HepG2 (cell line): Measurements from ENCODE around the gene DAG1. TPM values are rescaled to one million over a fixed set of nuclear protein-coding genes. Genes with fewer than 3 reads are reported as not detected.

ENCODE experiments used
- ARNT2 ChIP-seq: sonication (generic); formaldehyde crosslinking; IDR thresholded peaks from 2 replicates; pipeline ENCODE4 v1.8.0; 2022; ENCODE audit warnings: mild to moderate bottlenecking, low read depth, missing genetic modification reagents, moderate library complexity
- CSRNP1 ChIP-seq: sonication (generic); formaldehyde crosslinking; IDR thresholded peaks from 2 replicates; pipeline ENCODE4 v1.8.1; 2023; ENCODE audit warnings: mild to moderate bottlenecking, missing genetic modification reagents
- DNMT1 ChIP-seq: sonication (generic); formaldehyde crosslinking; IDR thresholded peaks from 2 replicates; pipeline ENCODE4 v1.5.1; 2020; ENCODE audit warnings: mild to moderate bottlenecking, missing genetic modification reagents
- GABPA ChIP-seq, 2 experiments: IDR thresholded peaks; 2 replicates each; pipeline ENCODE4 v1.6.1; 2011 to 2016; ENCODE audit warnings: low read depth in 2 of 2, low read length in 1 of 2, missing biosample characterization in 1 of 2, missing genetic modification characterization in 1 of 2
- KAT7 ChIP-seq: IDR thresholded peaks from 2 replicates; pipeline ENCODE4 v1.6.1; 2018; ENCODE audit warnings: borderline replicate concordance, missing compliant biosample characterization
- NFE2L1 ChIP-seq: sonication (generic); formaldehyde crosslinking; IDR thresholded peaks from 2 replicates; pipeline ENCODE4 v1.4.0; 2020; ENCODE audit warnings: missing genetic modification reagents, mild to moderate bottlenecking, borderline replicate concordance
- RFXANK ChIP-seq: IDR thresholded peaks from 2 replicates; pipeline ENCODE4 v1.6.1; 2016
- TBP ChIP-seq: sonication (generic); formaldehyde crosslinking; IDR thresholded peaks from 2 replicates; pipeline ENCODE4 v1.5.0; 2020; ENCODE audit warnings: missing genetic modification reagents
- TCF7 ChIP-seq: sonication (generic); IDR thresholded peaks from 2 replicates; pipeline ENCODE4 v1.6.1; 2016; ENCODE audit warnings: antibody characterized with exemption, low read depth
- XRCC5 ChIP-seq: fragments of 200-400 bp; formaldehyde crosslinking; optimal IDR thresholded peaks from 2 replicates; pipeline ENCODE3; 2017; ENCODE audit warnings: mild to moderate bottlenecking, low read length
- ZNF251 ChIP-seq: sonication (generic); formaldehyde crosslinking; IDR thresholded peaks from 2 replicates; pipeline ENCODE4 v1.9.0; 2021; ENCODE audit warnings: mild to moderate bottlenecking, missing genetic modification reagents
- ZNF441 ChIP-seq: sonication (generic); formaldehyde crosslinking; IDR thresholded peaks from 2 replicates; pipeline ENCODE4 v1.7.0; 2021; ENCODE audit warnings: missing genetic modification reagents, borderline replicate concordance
- ZNF776 ChIP-seq: sonication (generic); formaldehyde crosslinking; IDR thresholded peaks from 2 replicates; pipeline ENCODE4 v1.4.0; 2020; ENCODE audit warnings: mild to moderate bottlenecking, missing genetic modification reagents
- ZNF800 ChIP-seq: sonication (generic); formaldehyde crosslinking; IDR thresholded peaks from 2 replicates; pipeline ENCODE4 v1.4.0; 2020; ENCODE audit warnings: missing genetic modification reagents
- ZUFSP ChIP-seq: sonication (generic); formaldehyde crosslinking; IDR thresholded peaks from 2 replicates; pipeline ENCODE4 v1.9.0; 2021; ENCODE audit warnings: missing genetic modification reagents, mild to moderate bottlenecking, borderline replicate concordance
- polyA plus RNA-seq, 8 experiments: library from polyadenylated mRNA; depleted of rRNA in 3 of 8; stranded (reverse) in 7 of 8; unstranded in 1 of 8; fragments of >200 nt; fragmentation: Illumina TruSeq in 4 of 8; extraction: Trizol in 4 of 8; gene quantifications; 2 replicates each; pipeline versions ENCODE4 v1.2.1 to v1.2.3, GENCODE V29; 2011 to 2016; ENCODE audit warnings: low read depth in 4 of 8, missing spikeins in 1 of 8, mixed read lengths in 1 of 8; ENCODE audit not compliant: insufficient read depth in 1 of 8
- total RNA-seq, 5 experiments: library from RNA; depleted of rRNA; stranded (reverse); fragments of >200 nt; fragmentation: Illumina TruSeq; extraction: Trizol; gene quantifications; 2 replicates each; pipeline ENCODE4 v1.2.3, GENCODE V29; 2016; ENCODE audit warnings: low read depth in 1 of 5
- TF ChIP-seq, protein P1 (sequence below): sonication (generic); formaldehyde crosslinking; conservative IDR thresholded peaks from 2 replicates; pipeline ENCODE4 v1.8.1; 2023; ENCODE audit warnings: missing genetic modification reagents
- TF ChIP-seq, protein P2 (sequence below): sonication (generic); formaldehyde crosslinking; IDR thresholded peaks from 2 replicates; pipeline ENCODE4 v1.5.1; 2020; ENCODE audit warnings: missing genetic modification reagents, mild to moderate bottlenecking, borderline replicate concordance
- TF ChIP-seq, protein P3 (sequence below): sonication (generic); formaldehyde crosslinking; IDR thresholded peaks from 2 replicates; pipeline ENCODE4 v1.8.0; 2022; ENCODE audit warnings: mild to moderate bottlenecking, missing genetic modification reagents; ENCODE audit not compliant: insufficient replicate concordance

The DAG1 gene
- total and polyA plus RNA-seq, 2 of the 13 experiments (the other 11 are each of a cell fraction or from before 2014, with no cell fraction given), result 47.3 to 50.4 TPM

GRCh38 chr3:49500732-49501609 lies 30.9 kb downstream of the DAG1 start (continued):
- TF ChIP-seq CSRNP1 (CRISPR knock-in tag), result no peak
- 0 out of 2 replicates have a peak, but pooled peaks have one; percentile 37 for TF ChIP-seq KAT7 (CRISPR knock-in tag)
- no peak for TF ChIP-seq ZUFSP (CRISPR knock-in tag)
- TF ChIP-seq, protein P1, sequence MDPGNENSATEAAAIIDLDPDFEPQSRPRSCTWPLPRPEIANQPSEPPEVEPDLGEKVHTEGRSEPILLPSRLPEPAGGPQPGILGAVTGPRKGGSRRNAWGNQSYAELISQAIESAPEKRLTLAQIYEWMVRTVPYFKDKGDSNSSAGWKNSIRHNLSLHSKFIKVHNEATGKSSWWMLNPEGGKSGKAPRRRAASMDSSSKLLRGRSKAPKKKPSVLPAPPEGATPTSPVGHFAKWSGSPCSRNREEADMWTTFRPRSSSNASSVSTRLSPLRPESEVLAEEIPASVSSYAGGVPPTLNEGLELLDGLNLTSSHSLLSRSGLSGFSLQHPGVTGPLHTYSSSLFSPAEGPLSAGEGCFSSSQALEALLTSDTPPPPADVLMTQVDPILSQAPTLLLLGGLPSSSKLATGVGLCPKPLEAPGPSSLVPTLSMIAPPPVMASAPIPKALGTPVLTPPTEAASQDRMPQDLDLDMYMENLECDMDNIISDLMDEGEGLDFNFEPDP (CRISPR knock-in tag), result no peak
- TF ChIP-seq, protein P2, sequence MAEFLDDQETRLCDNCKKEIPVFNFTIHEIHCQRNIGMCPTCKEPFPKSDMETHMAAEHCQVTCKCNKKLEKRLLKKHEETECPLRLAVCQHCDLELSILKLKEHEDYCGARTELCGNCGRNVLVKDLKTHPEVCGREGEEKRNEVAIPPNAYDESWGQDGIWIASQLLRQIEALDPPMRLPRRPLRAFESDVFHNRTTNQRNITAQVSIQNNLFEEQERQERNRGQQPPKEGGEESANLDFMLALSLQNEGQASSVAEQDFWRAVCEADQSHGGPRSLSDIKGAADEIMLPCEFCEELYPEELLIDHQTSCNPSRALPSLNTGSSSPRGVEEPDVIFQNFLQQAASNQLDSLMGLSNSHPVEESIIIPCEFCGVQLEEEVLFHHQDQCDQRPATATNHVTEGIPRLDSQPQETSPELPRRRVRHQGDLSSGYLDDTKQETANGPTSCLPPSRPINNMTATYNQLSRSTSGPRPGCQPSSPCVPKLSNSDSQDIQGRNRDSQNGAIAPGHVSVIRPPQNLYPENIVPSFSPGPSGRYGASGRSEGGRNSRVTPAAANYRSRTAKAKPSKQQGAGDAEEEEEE (CRISPR knock-in tag), result no peak
- TF ChIP-seq TBP (CRISPR knock-in tag), result no peak
- TF ChIP-seq TCF7, result no peak
- no peak for TF ChIP-seq ZNF800
- no peak for TF ChIP-seq GABPA (IDR thresholded peaks at IDR 0.05; ENCODE audit: low read depth, low read length)
- no peak for TF ChIP-seq GABPA (CRISPR knock-in tag; IDR thresholded peaks at IDR 0.05; ENCODE audit: low read depth)
- no peak for TF ChIP-seq DNMT1
- TF ChIP-seq XRCC5, result no peak
- TF ChIP-seq ZNF251, result no peak
- no peak for TF ChIP-seq ZNF441 (CRISPR knock-in tag)
- TF ChIP-seq ZNF776 (CRISPR knock-in tag), result no peak
- TF ChIP-seq NFE2L1, result no peak
- TF ChIP-seq, protein P3, sequence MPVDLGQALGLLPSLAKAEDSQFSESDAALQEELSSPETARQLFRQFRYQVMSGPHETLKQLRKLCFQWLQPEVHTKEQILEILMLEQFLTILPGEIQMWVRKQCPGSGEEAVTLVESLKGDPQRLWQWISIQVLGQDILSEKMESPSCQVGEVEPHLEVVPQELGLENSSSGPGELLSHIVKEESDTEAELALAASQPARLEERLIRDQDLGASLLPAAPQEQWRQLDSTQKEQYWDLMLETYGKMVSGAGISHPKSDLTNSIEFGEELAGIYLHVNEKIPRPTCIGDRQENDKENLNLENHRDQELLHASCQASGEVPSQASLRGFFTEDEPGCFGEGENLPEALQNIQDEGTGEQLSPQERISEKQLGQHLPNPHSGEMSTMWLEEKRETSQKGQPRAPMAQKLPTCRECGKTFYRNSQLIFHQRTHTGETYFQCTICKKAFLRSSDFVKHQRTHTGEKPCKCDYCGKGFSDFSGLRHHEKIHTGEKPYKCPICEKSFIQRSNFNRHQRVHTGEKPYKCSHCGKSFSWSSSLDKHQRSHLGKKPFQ (CRISPR knock-in tag), result peak; percentile 34
- no peak for TF ChIP-seq RFXANK (CRISPR knock-in tag)
- TF ChIP-seq ARNT2 (CRISPR knock-in tag), result no peak; the same call in 1 of the 2 replicates
